Pancreas (tissue), 10 donors: ENCODE data around the gene MRM2. TPM values are rescaled to one million over a fixed set of nuclear protein-coding genes. Genes with fewer than 3 reads are reported as not detected.

Experiments used
- ATAC-seq, 4 donors: fragments of 200-7000 bp; cut with Tn5 transposase; one replicate each; pipeline versions ENCODE4 v1.8.0 to v1.9.1; 2020; ENCODE audit warnings: mild to moderate bottlenecking in 4 of 4, moderate library complexity in 4 of 4
- DNase-seq, 6 donors: peaks; one replicate each; pipeline ENCODE4 v3.0.0-alpha.2; 2020
- FAIRE-seq: peaks from 2 replicates; lab custom pipeline; 2012; peaks lifted over from hg19 to GRCh38; lab: Jason Lieb, UNC
- H3K27ac ChIP-seq, 4 donors: fragments of 200-600 bp; sonication (generic); 1 replicate in 3 of 4; 2 replicates in 1 of 4; pipeline versions ENCODE4 v1.5.0 to v1.8.0; 2020
- H3K27me3 ChIP-seq, 4 donors: fragments of 200-600 bp; one replicate each; pipeline ENCODE4 v1.8.0; 2021
- H3K36me3 ChIP-seq, 3 donors: fragments of 200-600 bp; sonication (generic) in 1 of 3; one replicate each; pipeline versions ENCODE4 v1.5.0 to v1.8.0; 2020 to 2021
- H3K4me1 ChIP-seq, 3 donors: fragments of 200-600 bp; one replicate each; pipeline ENCODE4 v1.8.0; 2021
- H3K4me3 ChIP-seq, 4 donors: fragments of 200-600 bp; sonication (generic) in 2 of 4; one replicate each; pipeline versions ENCODE4 v1.5.0 to v1.8.0; 2020 to 2021
- H3K9me3 ChIP-seq, 4 donors: fragments of 200-600 bp; one replicate each; pipeline ENCODE4 v1.8.0; 2021
- CTCF ChIP-seq, 4 donors: fragments of 200-600 bp; sonication (generic) in 3 of 4; IDR thresholded peaks; one replicate each; pipeline versions ENCODE4 v1.5.0 to v1.8.0; 2021; ENCODE audit warnings: antibody characterized with exemption in 4 of 4
- WGBS, 2 donors: extraction: QIAGEN DNeasy Blood & Tissue Kit; methylation state at CpG; one replicate each; pipeline ENCODE4 v1.1.7; 2013; 5-methylcytosine and 5-hydroxymethylcytosine counted together
- intact Hi-C, 3 donors: fragments of 100-400 bp; cut with DNase I; formaldehyde crosslinking; loops; one replicate each; pipeline versions ENCODE4 v1.11.1 to v1.14.2; 2022
- polyA plus RNA-seq, 2 donors: library from polyadenylated mRNA; stranded (reverse); fragments of 200-250 nt; gene quantifications; one replicate each; pipeline ENCODE4 v1.2.3, GENCODE V29; 2013
- total RNA-seq, 6 donors: library from RNA; stranded (reverse); fragmentation: NEBNext Ultra II Directional in 4 of 6; extraction: Animal tissue kit (Norgen Biotek cat#: 25700) in 4 of 6; gene quantifications; one replicate each; pipeline versions ENCODE4 v1.2.1 to v1.2.4, GENCODE V29; 2021 to 2023
- donor health status: healthy with polysubstance abuse.
- donor health status: DM: no; HTN: no; CAD: no; lungs with moderate emphysema.
- donor health status: DM: no; HTN: no; CAD: no.
- donor health status: control.
- donor health status: control.
- donor health status: Bipolar disorder and iron deficiency.
- donor health status: DM: yes; HTN: yes; CAD: no.
- donor health status: DM: no; HTN: no; CAD: no.
- donor health status: DM: no; HTN: no; CAD: no.
- donor health status: DM: yes; HTN: yes; CAD: no.

Gene MRM2
- total and polyA plus RNA-seq, 8 donors, result 3.5 to 12.3 (median 7.8) TPM

- Histone ChIP-seq H3K36me3 (no peaks in the 10 kb centered on the region), H3K27ac (no peak overlapping the region), H3K27me3 (no peaks in the 10 kb centered on the region), H3K9me3 (no peaks in the 10 kb centered on the region), H3K4me1 (no peaks in the 10 kb centered on the region), H3K4me3 (no peak overlapping the region)
- WGBS, 2 donors, result 82 to 83% methylated on average over 20 of the region's 20 CpGs
- intact Hi-C loops, result no loop called here
- no peak for TF ChIP-seq CTCF (IDR thresholded peaks at IDR 0.05)
- ATAC-seq (no peak), FAIRE-seq (no peak), DNase-seq (no peak)
These were observed 38.9 kb downstream of the MRM2 start for GRCh38 chr7:2202901-2203765.

- Histone ChIP-seq H3K4me1 (no peaks in the 10 kb centered on the region), H3K27me3 (no peaks in the 10 kb centered on the region), H3K4me3 (no peak overlapping the region), H3K9me3 (no peaks in the 10 kb centered on the region), H3K27ac (no peak overlapping the region), H3K36me3 (no peaks in the 10 kb centered on the region)
- WGBS, 2 donors, result 90 to 94% methylated on average over 14 of the region's 14 CpGs
- ATAC-seq (no peak), DNase-seq (no peak), FAIRE-seq (no peak)
- no peak for TF ChIP-seq CTCF (IDR thresholded peaks at IDR 0.05)
- intact Hi-C loops, result no loop called here
These were observed 39.6 kb downstream of the MRM2 start for GRCh38 chr7:2202361-2202761.

GRCh38 chr7:2201686-2202360 lies 40.2 kb downstream of the MRM2 start:
- FAIRE-seq, result no peak
- WGBS, 2 donors, result 88 to 90% methylated on average over 31 of the region's 31 CpGs
- intact Hi-C loops, result no loop called here

GRCh38 chr7:2201128-2201527 lies 40.9 kb downstream of the MRM2 start:
- Histone ChIP-seq H3K9me3 (no peaks in the 10 kb centered on the region), H3K27me3 (no peaks in the 10 kb centered on the region), H3K4me3 (no peak overlapping the region), H3K27ac (no peak overlapping the region), H3K4me1 (no peaks in the 10 kb centered on the region), H3K36me3 (no peaks in the 10 kb centered on the region)
- FAIRE-seq (no peak), DNase-seq (no peak), ATAC-seq (no peak)
- intact Hi-C loops, result no loop called here
- WGBS, 2 donors, result 93 to 97% methylated on average over 10 of the region's 10 CpGs
- TF ChIP-seq CTCF (IDR thresholded peaks at IDR 0.05), result no peak

More at GRCh38 chr7:2201686-2202360, 40.2 kb downstream of the MRM2 start:
- Histone ChIP-seq H3K9me3 (no peaks in the 10 kb centered on the region), H3K4me3 (no peak overlapping the region), H3K4me1 (no peaks in the 10 kb centered on the region), H3K27me3 (no peaks in the 10 kb centered on the region), H3K36me3 (no peaks in the 10 kb centered on the region), H3K27ac (no peak overlapping the region)
- no peak for TF ChIP-seq CTCF (IDR thresholded peaks at IDR 0.05)
- ATAC-seq, result no peak
- peak in 2 of 6 donors; percentile 50 to 54 for DNase-seq
